ENCODE data around the gene PRPF8.

GRCh38 chr17:1711804-1712203, 27.1 kb upstream of the PRPF8 start:
- TF ChIP-seq POLR2AphosphoS5 (IDR thresholded peaks at IDR 0.05; ENCODE audit: low read depth, low read length) = no peak
- no peak for TF ChIP-seq POLR2A (IDR thresholded peaks at IDR 0.05; ENCODE audit: low read depth, low read length)
- TF ChIP-seq POU2F2 (IDR thresholded peaks at IDR 0.05; ENCODE audit: low read depth, low read length) = no peak
- TF ChIP-seq SPI1 (IDR thresholded peaks at IDR 0.05; ENCODE audit: low read depth, low read length) = no peak
- no peak for TF ChIP-seq TAF1 (IDR thresholded peaks at IDR 0.05; ENCODE audit: low read depth, low read length)
- no peak for TF ChIP-seq PAX5 (IDR thresholded peaks at IDR 0.05; ENCODE audit: insufficient read depth, low read length, severe bottlenecking)
